CD4-positive, alpha-beta T cell treated with Interleukin-21 for 1 hour (primary cell): ENCODE measurements around the gene TSHZ1.
"Not testable (repeated sequence)": the region's sequence is repeated elsewhere in the genome, so short reads cannot be mapped to it uniquely, and the experiment has no call there.

Experiments used
- DNase-seq: peaks from one replicate; pipeline ENCODE4 v3.0.0-alpha.2; 2020

TSHZ1 gene

DNA sequence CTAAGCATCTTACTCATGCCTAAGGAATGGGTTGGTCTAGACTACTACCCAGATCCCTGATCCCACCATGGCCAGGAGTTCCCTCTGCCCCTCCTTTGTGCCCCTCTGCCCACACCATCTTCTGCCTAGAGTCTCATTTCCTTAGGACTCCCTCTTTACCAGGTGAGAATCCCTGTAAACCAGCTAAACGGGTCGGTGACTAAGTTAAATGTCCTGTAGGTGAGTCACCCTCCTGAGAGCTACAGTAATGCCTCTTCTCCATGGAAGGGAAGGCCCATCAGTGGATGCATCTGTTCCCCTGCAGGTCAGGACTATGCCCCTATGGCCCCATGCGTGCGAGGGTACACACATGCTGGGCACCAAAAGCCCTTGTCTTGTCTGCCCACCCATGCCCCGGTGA lies 27.1 kb upstream of the TSHZ1 start:
- no peak for DNase-seq

GRCh38 chr18:75183973-75184493 lies 26.6 kb upstream of the TSHZ1 start:
- DNase-seq: no peak

DNA sequence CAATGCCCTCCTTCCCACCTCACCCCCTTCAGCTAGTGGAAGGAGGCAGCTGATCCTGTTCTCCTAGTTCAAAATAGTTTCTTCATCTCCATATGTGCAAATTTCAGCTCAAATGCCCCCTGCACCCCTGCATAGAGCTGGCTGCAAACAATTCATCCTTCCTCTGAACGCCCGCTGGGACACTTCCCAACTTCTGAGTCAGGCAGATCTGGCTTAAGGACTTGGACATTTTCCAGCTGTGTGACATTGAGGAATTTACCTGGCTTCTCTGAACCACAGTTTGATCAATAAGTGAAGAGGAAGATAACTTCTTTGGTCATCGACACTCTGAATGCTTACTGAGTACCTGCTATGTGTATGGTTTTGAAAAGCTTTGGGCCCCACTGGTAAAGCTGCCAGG lies 25.1 kb upstream of the TSHZ1 start:
- DNase-seq: no peak

DNA sequence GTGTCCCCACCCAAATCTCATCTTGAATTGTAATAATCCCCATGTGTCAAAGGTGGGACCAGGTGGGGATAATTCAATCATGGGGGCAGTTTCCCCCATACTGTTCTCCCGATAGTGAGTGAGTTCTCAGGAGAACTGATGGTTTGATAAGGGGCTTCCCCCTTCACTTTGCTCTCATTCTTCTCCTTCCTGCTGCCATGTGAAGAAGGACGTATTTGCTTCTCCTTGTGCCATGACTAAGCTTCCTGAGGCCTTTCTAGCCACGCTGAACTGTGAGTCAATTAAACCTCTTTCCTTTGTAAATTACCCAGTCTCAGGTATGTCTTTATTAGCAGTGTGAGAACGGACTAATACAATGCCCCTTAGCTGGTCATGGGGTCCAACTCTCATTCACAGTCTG lies 22.9 kb upstream of the TSHZ1 start:
- DNase-seq: not testable (repeated sequence)

DNA sequence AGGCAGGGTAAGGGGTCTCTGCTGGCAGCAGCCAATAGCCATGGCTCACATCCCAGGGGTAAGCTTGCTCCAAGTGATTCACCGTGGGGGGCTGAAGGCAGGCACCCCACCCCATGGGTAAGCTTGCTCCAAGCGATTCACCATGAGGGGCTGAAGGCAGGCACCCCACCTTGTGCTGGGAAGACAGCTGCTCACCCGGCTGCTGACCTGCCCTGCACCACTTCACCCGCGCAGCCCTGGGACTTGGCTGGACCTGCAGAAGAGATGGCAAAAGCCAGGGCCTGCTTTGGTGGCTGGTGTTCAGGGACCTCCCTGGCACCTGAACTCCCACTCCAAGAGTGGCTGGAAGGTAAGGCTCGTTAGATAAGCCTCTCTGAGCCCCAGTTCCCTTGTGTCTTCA lies 20.9 kb upstream of the TSHZ1 start:
- DNase-seq: no peak

- DNase-seq: no peak
Observed at GRCh38 chr18:75192899-75193298, 17.7 kb upstream of the TSHZ1 start.

DNA sequence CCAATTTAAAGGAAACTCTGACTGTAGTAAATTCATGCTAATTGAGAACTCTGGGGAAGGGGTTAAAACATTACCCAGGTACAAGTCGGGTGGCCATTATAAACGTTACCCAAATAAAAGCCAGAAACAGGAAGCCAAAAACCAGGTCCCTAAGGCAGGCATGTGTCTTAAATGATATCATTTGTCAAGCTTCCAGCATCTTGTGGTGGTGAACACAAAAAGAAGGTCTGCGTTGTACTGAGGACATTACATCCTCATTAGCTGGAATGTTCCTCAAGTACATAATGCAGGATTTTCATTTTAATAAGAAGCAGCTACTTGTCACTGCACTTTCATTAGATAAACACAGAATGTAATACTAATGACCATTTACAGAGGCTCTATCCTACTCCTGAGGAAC lies 12.6 kb upstream of the TSHZ1 start:
- DNase-seq: no peak

GRCh38 chr18:75199327-75199726 lies 11.3 kb upstream of the TSHZ1 start:
- no peak for DNase-seq

GRCh38 chr18:75200071-75200470 lies 10.5 kb upstream of the TSHZ1 start:
- no peak for DNase-seq

- DNase-seq: no peak
Observed at GRCh38 chr18:75200605-75201280, 9.9 kb upstream of the TSHZ1 start.

DNA sequence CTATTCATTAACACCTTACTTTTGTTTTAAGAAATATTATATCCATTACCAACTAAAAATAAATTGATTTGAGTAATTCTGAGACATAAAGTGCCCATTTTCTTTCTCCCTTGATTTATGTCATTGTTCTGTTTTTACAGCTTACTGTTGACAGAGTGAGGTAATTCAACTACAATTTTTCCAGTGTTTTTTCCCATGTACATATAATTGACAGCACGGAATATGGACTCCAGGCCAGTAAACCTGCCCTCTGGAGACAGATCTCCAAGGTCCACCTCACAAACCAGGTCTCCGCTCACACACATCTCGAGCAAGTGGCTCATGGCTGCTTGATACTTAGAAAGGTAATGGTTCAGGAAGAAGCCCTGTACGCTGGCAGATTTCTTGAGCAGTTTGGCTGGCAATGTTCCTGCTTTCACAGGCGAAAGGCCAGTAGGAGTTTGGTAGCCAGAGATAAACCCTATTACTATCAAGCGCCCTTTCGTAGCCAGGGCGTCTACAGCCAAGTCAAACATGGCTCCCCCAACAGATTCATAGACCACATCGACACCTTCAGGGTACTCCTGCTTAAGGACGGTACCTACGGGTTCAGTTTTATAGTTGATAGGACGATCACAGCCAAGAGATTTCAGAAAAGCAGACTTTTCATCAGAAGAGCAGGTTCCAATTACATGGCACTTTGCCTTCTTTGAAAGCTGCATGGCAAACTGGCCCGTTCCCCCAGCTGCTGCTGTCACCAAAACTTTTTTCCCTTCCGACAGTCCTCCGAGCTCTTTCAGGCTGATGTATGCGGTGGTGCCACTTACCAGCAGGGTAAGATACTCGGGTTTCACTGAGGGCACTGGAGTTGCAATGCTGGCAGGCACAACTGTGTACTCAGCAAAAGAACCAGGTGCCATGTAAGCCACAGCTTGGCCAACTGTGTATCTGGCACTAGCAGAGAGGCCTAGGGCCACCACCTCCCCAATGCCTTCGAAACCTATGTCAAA lies 9.0 kb upstream of the TSHZ1 start:
- DNase-seq: no peak

DNA sequence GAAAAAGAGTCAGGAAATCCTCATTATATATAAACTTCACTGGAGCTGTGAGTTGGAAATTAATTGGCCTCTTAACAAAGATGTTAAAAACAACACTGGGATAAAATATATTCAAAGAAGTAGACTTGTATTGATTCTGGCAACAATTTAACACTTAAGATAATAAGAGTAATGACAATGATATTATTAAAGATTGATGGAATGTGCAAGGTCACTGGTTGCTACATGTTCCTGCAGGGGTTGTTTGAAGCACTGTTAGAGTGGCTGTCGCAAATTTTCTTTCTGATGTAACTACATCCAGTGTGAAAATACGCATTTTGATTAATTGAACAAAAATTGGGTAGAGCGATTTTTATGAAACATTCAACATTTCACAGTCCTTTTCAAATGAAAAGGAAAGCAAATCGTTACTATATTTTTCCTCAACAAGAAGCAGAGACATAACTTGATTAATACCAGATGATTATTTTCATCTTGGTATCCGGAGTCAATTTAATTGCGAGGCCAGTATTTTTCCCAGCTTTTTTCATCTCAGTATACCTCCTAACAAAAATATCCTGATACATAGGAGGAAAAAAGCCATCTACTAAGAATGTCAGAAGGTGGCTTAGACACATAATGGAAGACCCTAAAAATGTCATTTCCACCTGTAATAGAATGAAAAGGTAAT lies 7.8 kb upstream of the TSHZ1 start:
- no peak for DNase-seq

- DNase-seq: no peak
Observed at GRCh38 chr18:75203416-75204268, 7.0 kb upstream of the TSHZ1 start.

DNA sequence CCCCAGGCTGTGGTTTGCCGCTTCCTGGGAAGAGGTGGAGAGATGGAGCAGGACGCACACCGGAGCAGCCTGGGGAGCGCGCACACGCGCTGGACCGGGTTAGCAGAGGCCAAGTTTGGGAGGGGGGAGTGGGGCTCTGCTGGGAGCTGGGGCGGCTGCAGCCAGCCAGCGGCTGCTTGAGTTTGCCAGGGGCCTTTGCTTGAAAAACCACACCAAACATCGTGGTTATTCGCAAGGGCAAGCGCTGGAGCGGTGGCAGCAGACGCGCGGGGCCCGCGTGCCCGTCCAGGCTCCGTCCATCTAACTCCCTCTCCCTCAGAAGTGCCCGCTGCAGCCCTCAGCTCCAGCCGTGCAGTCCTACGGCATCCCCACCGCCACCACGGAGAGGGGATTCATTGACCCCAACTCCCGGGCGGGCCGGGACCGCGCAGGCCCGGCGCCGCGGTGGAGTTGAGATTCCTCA lies 6.3 kb upstream of the TSHZ1 start:
- DNase-seq: no peak

DNA sequence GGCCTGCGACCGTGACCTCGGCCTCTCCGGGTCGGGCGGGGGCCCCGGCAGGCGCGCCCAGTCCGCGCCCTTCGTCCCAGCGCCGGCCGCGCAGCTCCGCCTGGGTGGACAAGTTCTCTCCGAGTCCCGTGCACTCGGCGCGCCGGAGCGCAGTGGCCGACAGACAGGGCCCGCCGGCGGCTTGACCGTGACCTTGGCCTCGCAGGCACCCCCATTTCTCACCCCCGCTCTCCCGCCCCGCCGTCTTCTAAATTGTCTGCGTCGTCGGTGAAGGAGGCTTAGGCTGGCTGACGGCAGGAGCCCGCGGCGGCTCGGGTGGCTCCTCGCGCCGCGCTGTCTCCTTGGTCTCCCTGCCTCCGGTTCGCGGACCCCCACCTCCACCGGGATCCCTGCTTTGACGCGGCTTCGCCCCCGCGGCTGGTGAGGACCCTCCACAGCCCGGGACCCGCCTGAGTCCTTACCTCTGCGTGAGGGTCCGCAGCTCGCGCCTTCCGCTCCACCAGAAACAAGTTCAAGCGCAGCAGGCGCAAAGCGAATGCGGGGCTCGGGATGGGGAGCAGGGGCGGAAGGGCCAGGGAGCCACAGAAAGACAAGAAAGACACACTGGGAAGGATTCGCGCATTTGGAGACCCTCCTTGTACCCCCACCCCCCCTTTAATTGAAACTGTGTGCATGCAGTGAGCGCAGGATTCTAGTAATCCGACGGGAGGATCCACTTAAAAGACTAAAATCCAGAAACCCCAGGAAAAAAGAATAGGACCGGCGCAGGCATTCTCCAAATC lies 5.7 kb upstream of the TSHZ1 start:
- no peak for DNase-seq

- DNase-seq: no peak
Observed at GRCh38 chr18:75205514-75206132, 5.0 kb upstream of the TSHZ1 start.

DNA sequence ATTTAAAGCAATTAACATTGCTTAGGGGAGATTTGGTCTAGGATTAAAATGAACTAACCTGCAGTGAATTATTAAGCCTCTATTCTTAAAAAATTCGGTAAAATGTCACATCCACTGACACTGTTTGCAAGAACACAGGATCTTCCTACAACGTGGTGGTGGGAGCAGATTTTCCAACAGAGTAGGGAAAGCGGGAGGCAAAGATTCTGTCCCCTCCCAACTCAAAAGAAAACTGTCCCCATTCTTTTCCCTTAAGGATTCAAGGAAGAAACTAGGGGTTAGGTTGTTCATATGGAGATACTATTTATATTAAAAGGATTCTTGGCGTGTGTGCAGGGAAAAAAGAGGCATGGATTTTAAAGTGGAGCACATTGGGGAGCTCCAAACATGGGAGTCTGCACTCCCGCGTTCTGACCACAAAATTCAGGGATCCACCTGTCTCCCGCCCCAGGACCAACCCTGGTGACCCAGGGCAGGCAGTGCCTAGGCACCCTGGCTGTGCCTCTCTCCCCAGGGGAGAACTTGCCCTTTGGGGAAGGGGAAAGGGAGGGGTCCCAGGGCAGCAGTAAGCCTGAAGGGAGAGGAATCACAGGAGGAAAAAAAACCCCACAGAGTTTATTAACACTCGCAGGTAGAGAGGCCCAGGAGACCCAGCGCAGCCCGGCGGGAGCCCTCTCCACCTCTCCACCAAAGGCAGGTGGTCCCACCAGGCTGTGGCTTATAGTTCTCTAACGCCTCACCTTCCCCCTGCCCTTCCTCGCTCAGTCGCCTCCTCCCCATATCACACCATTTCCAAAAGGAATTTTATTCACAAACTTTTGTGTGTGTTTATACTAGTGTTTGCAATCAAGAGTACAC lies 3.9 kb upstream of the TSHZ1 start:
- DNase-seq: no peak

DNA sequence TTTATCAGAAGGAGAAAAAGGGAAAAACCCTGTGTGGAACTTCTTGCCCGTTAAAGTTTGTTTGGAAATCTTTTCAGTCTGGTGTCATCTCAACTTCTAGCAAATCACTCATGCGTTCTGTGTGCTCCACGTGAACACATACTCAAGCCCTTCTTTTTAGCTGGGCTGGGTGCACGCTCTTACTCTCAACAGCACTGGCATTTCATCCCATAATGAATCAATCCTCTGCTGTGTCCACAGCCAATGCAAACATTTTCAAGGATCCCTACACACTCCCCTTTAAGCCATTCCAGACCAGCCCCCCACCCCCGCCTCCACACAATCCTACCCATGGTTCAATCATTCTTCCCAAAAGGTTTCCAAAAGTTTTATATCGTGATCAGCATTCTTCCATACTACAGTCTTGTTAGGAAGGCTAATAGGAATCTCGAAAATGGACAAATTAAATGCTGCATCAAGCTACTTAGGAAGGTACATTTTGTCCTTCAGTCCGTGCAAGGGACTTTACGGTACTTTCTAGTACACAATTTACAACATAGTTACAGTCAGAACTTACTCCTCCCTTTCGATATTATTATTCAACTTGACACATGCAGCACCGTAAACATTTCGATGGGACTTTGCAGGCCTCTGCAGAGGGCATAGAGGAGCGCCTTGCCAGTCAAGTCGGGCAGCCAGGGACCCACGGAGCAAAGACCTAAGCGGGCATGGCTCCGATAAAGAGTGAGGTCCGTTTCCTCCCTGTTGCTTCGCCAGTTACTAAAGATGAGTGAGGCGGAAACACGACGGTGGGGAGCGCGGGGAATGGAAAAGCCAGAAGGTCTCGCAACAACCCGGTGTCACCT lies 3.1 kb upstream of the TSHZ1 start:
- DNase-seq: no peak
